Amniotic epithelial cell (primary cell): ENCODE measurements around the gene PPIL6.
"Not testable (repeated sequence)": the region's sequence is repeated elsewhere in the genome, so short reads cannot be mapped to it uniquely, and the experiment has no call there.

Source experiments
- DNase-seq: peaks from one replicate; pipeline ENCODE4 v3.0.0-alpha.2; 2010; ENCODE audit warnings: low read depth

The PPIL6 gene

DNA sequence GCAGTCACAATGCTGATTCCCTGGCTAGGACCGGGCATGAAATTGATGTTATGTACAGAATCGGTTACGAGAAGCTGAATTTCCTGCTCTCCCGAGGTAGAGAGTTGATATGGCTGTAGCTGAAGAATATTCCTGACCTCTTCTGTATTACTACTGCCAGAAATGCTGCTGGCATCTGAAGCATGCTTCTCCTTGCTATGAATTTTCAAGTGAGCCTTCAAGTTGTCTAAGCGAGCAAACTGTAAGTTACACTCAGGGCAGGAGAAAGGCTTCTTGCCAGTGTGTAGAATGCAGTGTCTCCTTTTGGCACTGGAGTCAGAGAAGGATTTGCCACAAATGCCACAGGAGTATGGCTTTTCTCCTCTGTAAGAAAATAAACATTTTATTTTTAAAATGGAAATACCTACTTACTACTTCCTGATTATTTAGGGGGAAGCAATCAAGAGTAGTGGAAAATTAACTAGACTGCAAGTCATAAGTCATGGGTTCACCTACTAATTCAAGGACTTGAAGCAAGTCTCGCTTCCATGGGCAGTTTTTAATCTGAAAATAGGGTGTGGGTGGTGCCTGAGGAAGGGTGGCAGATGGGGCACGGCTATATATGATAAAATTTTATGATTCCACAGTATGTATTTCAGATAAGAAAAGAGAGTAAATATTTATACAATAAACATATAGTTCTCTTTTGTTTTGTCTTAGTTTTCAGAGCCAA, 25.9 kb upstream of the PPIL6 start:
- no peak for DNase-seq

DNA sequence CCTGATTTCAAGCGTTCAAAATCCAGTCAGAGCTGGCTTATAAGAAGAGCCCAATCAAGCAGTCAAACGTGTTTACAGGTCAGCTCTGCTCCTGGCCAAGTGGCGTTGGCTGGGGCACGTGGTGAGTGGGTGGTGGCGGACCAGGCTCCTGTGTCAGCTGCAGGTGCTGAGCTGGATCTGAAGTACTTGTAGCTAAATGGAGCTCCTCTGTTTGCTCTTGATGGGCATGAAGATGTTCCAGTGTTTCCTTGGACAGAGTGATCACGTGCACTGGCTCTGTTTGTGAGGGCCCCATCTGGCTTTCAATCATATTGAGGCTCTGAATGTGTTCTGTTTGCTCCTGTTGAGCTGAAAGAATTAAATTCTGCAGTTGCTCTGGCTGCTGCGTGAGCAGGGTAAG, 25.3 kb upstream of the PPIL6 start:
- no peak for DNase-seq

DNA sequence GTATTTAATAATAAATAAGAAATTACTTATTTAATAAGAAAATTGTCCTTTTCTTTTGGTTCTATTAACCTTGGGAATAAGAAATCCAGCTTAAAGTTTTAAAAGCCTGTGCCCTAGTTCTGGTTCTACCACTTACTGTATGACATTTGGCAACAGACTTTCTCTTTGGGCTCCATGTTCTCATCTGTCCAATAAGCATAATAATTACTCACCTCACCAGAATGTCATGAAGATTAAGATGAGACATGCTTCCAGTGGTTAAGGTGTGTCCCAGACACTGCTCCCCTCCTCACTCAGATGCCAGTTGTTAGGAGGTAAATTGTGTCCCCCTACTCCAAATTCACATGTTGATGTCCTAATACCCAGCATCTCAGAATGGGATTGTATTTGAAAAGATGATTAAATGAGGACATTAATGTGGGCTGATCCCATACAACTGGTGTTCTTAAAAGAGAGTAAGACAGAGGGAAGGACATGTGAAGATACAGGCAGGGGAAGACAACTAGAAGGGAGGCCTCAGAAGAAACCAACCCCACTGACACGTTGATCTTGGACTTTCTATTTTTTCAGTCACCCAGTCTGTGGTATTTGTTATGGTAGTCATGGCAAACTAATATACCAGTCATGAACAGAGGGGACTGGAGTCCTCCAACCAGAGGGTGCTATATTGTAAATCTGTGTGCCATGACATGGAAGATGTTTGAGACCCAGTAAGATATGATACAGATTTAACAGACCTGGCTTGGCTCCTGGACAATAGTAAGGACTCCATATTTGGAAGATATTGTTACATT, 21.5 kb upstream of the PPIL6 start:
- DNase-seq, result no peak

DNA sequence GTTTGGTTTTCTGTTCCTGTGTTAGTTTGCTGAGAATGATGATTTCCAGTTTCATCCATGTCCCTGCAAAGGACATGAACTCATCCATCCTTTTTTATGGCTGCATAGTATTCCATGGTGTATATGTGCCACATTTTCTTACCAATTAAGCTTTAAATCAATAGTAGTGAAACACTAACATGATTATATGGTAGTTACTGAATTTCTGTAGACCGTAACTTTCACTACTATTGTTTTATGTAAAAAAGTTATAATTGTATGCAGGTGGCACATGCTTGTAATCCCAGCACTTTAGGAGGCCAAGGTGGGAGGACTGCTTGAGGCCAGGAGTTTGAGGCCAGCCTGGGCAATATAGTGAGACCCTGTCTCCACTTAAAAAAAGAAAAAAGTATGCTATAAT, 20.8 kb upstream of the PPIL6 start:
- not testable (repeated sequence) for DNase-seq

DNA sequence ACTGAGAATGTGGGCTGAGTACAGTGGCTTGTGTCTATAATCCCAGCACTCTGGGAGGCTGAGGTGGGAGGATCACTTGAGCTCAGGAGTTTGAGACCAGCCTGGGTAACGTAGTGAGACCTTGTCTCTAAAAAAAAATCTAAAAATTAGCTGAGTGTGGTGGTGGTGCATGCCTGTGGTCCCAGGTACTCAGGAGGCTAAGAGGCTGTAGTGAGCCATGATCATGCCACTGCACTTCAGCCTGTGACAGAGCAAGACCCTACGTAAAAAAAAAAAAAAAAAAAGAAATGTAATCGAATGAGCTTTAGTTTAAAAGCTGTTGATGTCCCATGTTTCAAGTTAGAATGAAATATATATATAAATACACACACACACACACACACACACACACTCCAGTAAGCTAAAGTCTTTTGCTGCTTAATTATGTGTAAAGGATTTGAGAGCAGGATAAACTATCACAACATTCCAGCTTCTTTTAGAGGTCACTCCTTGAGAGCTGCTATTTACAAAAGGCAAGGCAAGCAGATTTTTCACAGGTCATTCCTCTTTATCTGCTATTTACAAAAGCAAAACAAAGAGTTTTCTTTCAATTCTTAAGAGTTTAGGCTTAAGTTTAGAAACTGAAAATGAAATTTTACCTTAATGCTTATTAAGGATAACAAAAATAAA, 19.9 kb upstream of the PPIL6 start:
- no peak for DNase-seq

DNA sequence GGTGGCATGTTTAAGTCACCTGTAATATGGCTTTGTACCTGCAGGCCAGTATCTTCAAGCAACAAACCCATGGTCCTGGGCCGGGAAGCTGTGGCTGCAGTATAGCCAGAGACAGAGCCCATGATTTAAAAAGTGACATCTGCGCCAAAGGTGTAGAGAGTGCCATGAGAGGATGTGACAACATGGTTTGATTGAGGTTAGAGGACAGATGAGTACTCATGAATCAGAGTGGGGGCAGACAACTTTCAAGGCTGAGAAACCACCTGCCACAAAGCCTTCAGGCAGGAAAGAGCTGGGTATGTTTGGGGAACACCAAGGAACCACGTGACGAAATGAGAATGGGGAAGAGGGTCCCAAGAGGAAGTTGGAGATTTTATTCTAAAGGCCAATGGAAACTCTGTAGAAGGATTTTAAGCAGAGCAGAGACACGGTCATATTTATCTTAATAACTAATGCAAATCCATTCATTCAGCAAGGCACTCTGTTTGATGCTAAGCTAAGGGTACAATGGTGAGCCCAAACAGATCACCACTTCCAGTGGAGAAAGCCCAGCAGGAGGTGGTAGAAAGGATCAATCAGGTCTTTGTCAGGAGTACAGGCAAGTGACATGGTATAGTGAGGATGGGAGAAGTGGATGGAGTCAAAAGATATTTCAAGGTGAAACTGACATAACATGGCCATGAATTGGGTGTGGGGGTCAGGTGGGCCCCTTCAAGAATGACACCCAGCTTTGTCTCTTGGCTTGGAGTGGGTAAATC, 18.5 kb upstream of the PPIL6 start:
- DNase-seq, result no peak

DNA sequence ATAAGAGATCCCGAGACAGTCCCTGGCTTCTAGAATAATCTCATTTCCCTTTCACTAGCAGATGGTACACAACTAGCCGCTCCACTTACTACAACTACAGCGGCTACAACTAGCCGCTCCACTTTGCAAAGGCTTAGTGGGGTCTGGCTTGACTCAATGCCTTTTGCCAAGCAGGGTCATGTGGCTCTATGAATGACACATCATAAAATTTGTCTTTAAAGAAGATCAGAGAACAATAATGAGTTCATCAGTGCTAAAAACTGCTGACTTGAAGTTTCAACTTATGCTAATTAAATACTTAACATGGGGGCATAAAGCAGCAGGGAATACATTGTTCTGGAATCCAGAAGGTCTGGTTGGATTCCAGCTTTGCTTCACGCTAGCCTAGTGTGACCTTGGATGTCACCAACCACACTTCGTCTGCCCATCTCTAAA, 17.2 kb upstream of the PPIL6 start:
- DNase-seq, result no peak

DNA sequence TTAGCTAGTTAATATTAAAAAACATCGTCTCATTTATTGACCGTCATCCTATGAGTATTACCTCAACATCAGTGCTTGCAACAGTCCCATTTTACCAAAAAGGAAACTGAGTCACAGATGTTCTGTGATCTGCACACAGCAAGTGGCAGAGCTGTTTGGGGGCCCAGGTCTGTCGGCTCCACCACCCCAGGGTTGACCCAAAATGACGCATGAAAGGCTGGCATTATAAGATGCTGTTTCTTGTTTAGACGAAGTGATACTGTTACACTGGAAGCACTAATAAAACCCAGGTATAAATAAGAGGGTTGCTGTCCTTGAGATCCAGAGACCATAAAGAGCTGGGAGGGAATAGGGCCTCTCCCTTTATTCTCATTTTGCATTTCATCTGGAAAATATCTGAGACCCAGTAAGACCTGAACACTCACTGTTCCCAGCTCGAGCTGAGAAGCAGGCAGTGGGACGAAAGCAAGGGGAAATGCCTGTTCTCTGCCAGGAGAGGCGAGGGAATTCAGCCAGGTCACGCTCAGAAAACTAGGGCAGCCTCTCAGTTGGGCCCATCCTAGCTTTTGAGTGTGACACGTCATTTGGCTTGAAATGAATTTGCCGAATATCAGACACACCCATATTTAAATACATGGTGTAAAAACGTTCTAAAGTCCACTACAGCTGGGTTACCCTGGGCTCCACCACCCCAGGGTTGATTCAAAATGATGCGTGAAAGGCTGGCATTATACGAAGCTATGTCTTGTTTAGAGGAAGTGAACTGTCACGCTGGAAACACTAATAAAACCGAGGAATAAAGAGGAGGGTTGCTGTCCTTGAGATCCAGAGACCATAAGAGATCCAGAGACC, 16.5 kb upstream of the PPIL6 start:
- no peak for DNase-seq

DNA sequence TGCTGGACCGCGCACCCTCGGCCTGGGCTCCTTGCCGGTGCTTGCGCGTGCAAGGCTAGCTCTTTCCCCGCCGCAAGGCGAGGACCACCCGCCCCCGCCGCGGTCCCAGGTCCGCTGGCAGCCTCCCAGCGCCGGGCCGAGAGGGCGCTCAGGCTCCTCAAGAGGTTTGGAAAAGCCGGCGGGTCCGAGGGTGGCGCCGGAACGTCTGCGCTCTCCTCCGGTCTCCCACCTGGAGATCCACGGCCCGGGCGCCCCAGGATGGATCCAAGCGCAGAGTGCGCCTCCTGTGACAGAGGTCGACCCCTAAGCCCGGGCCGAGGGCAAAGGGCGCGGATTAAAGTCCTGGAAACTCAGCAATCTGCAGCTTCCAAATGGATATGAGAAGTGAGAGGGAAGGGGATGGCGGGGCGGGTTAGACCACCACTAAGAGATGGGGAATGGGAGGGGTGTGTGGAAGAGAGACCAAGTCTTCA, 15.7 kb upstream of the PPIL6 start:
- DNase-seq, result no peak

DNA sequence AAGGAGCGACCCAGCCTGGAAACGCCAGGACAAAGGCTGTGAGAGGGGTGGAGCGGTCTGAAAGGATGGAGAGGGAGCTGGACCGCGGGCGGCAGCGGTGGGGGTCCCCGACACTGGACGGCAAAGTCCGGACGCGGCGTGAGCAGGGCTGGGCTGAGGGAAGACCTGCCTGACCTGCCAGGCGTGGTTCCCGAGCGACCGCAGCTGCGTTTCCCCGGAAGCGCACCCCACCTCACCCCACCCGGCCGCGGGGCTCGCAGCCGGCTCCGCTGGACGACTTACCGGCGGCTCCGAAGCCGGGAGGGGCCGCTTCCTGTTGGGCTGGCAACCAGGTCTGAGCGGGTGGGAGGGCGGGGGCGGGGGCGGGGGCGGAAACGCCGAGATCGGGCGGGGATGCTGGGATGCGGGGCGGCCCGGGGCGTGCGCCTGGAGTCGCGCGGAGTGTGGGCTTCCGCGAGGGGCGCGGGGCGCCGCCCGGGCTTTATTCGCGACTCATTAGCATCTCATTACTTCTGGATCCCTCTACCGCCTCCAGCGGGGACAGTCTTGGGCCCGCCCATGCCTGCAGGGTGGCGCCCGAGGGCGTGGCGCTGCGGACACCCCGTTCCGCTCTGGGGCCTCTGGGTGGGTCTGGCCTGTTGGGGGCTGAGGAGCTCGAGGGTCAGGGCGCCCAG, 15.1 kb upstream of the PPIL6 start, which contains the start of gene MICAL1:
Gene MICAL1 (minus strand): TSS at position 336 of the 674 bp plus-strand sequence. CDS start 1,576 bp downstream, outside the sequence.
- DNase-seq, result peak; percentile 21

DNA sequence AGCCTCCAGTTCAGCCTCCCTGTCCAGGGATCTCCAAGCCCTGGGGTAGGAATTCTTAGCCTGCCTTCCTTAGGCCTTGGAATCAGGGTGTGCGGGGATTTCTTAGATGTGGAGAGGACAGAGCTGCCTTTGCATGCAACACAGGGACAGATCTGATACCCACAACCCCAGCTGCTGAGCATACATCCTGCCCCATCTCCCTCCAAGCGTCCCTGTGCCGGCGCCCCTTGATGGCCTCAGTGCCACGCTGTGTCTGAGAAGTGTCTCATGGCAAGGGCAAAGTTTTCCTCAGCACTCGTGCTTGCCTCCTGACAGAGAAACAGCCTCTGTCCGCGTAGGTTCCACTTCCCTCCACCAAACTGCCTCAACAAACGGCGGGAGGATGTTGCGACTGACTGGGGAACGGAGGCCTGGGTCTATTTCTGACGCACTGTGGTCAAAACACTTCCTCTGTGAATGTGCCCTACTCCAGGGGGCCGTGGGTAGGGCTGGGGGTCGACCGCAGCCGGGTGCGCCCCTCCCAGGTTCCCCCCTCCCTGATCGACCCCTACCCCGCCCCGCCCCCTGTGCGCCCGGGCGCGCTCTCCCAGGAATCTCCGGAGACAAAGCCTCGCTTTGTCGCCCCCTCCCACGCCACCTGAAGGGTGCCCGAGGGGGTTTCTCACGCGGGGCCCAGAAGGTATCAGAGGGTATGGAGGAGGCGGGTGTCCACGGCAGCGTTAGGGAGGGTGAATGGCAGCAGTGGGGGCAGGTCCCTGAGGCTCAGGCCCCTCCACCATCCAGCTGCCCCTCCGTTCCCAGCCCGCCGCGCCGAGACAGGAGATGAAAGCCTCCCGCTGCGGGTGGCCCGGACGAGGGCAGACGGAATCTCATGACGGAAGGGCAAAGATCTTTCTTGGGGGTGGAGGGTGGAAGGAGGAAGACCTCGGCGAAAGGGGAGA, 14.3 kb upstream of the PPIL6 start:
- no peak for DNase-seq

DNA sequence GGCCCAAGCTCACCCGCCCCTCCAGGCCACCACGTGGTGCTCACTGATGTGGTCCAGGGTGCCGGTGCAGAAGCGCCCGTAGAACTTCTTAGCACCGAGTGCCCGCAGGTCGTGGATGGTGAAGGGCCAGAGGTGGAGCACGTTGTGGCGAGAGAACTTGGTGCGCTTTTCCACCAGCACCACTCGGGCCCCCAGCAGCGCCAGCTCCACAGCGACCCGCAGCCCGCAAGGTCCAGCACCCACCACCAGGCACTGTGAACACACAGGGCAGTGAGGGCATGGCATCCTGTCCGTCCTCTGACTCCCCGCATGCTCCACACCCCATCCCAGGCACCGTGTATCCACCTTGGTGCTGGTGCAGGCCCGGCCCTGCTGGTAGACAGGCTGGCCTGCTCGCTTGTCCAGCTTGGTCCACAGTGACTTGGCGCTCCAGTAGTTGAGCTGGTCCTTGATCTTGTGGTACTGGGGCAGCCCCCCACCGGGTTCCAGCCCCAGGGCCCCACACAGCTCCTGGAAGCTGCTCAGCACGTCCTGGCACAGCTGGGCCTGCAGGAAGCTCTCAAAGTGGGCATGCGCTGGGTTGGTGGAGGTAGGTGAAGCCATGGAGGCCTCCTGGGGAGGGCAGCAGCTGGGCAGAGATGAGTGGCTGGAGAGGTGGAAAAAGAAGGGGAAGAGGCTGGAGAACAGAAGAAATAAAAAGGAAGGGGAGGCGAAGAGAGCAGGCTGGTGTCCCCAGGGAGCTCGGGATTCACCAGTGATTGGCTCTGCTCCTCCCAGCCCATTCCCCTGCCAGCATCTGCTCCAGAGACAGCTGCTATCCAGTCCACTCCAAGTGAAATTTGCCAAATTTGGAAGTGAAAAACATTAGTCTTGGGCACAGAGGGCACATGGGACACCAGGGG, 13.4 kb upstream of the PPIL6 start:
- no peak for DNase-seq

DNA sequence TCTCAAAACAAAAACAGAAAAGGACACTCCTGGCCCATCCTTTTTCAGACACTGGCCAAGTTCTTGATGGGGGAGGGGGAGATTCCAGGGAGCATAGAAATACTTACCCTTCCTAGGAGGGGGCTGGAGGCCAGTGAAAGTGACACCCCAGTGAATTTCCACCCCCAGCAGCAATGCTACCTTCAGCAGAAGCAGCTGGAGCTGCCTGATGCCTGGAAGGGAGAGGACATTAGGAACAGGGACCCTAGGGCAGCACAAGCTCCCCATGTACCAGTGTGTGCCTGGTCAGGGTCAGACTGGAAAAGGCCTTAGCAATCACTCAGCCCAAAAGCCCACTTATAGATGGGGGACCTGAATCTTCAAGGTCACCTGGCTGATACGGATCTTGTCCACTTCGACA, 12.7 kb upstream of the PPIL6 start:
- DNase-seq, result no peak

DNA sequence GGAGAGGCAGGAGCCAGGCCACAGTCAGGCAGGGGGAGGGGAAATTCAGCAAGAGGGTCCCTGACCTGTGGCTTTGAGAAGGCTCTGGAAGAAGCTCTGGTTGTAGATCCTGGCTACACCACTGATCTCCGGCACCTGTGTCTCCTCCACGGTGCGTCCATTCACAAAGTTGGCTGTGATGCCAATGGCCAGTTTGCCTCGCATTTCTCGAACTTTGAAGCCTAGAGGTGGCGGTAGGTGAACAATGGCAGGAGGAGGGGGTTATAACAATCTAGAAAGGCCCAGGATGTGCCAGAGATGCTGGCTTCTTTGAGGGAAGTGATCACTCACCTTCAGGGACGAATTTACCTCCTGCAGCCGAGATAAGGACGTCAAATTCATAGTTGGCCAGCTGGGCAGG, 11.8 kb upstream of the PPIL6 start:
- no peak for DNase-seq

DNA sequence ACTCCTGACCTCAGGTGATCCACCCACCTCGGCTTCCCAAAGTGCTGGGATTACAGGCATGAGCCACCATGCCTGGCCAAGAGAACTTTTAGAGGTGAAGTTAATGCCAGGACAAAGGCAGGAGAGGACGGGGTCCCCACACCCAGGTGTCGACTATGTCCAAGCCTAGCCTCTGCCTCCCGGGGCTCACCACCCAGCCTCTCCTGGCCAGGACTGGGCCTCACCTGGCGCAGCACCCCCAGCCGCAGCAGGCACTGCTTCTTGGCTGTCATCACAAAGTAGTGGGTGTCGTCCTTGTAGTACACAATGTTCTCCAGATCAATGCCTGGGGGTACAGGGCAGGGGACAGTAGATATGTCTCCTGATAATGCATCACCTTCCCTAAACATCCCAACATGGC, 10.9 kb upstream of the PPIL6 start:
- no peak for DNase-seq

DNA sequence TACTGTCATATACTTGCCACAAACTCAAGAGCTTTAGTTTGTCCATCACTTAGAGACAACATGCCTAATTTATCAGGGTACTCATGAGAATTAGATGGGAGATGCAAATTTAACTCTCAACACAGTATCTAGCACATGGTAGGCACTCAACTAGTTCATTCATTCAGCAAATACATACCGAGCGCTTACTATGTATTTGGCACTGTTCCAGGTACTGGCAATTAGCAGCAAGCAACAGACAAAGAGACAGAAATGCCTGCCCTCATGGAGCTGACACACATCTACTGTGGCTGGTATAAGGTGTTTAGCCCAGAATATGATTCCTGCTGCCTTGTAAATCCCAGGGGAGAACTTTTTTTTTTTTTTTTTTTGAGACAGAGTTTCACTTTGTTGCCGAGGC, 10.4 kb upstream of the PPIL6 start:
- DNase-seq, result no peak

DNA sequence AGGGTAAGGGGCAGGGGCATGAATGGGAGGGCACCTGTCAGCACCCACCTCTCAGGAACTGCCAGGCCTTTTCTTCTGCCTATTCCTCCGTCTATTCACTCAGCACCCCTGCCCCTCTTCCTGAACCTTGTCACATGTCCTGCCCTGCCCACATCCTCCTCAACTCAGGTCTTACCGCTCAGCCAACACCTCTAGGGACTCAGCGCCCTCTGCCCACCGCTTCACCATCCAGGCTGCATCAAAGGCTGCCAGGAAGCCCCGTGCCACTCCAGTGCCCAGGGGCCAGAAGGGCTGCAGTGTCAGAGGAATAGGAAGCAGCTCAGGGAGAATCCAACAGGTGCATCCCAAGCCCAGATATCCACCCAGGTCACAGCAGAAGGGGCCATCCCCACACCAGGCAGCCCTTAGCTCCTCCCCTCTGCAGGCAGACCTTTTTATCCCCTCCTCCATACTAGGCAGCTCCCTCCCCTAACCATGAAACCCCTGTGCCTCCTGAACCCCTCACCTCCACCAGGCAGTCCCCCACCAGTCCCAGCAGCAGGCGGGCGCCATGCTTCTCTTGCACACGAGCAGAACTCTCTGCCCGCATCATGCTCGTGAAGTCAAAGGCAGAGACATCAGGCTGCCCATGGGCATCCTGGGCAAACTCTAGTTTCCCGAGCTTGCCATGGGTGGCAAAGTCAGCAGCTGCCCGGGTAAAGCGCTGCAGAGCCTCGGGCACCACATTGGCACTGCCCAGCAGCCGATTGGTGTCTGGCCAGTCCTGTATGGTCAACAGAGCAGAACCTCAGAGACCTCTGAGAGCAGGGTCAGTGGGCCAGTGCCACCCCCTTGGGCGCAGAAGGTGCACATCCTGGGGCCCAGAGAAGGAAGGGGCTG, 9.6 kb upstream of the PPIL6 start:
- no peak for DNase-seq
